Activated CD4-positive, alpha-beta T cell treated with anti-CD3 and anti-CD28 coated beads, Interleukin-2, amount 50 U/mL, for 24 hours (primary cell): Measurements from ENCODE around the gene NPLOC4.
"Not testable (repeated sequence)": the region's sequence is repeated elsewhere in the genome, so short reads cannot be mapped to it uniquely, and the experiment has no call there.

Experiments used
- DNase-seq, 2 donors: peaks; one replicate each; pipeline ENCODE4 v3.0.0-alpha.2; 2020; ENCODE audit warnings: low read depth in 1 of 2, low spot score in 1 of 2

Gene NPLOC4

DNA sequence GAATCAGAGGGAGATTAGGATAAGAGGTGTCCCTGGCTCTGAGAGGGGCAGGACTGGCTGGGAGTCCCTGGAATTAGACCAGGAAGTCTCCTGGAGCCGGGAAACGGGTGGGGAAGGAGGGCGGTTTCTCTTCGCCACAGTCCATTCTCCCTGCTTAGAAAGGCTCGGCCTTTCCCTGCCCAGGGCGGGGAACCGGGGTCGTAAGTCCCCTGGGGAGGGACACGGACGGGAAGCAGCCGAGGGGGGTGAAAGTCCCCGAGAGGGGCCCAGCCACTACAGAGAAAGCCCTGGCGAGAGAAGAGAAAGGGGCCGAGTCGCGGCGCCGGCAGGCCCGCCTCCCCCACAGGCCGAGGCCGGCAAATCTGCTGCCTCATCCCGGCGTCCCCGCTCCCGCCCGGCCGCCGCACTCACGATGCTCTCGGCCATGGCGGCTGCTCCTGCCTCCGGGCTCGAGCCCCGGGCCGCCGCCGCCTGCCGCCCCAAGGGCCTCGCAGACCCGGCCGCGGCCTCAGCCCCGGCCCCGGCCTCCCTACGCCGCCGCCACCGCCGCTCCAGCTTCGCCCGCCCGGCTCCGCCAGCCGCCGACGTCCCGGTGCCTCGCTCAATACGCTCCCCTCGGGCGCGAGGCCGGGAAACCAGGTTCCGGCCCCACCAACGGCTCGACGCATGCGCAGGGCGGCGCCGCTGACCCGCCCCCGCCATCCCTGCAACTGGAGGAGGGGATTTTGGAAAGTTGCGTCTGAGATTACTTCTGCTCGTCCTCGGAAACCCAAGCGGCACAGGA lies at the start of gene NPLOC4, which contains the start of gene TSPAN10:
NPLOC4 (minus strand) TSS at position 608 of the 784 bp plus-strand sequence; CDS start at position 426, 182 bp downstream.
TSPAN10 (plus strand) TSS at position 692 of the 784 bp plus-strand sequence. CDS start 5,217 bp downstream, outside the sequence.
- peak; percentile 79 to 80 for DNase-seq

DNA sequence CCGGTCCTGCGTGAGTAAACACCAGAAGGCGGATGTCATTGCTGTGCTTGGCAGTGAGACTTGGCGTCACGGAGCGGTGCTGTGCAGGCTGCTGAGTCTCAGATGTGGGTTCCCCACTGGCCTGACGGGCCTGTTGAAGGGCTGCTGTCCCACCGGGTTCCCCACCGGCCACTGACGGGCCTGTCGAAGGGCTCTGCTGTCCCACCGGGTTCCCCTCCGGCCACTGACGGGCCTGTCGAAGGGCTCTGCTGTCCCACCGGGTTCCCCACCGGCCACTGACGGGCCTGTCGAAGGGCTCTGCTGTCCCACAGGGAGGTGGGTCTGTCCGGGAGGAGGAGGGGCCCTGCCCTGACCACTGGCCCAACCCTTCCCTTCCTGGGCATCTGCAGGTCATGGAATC lies 49.7 kb upstream of the NPLOC4 start:
- DNase-seq: no peak

- DNase-seq: peak; percentile 28 to 32
These were observed 48.2 kb upstream of the NPLOC4 start for GRCh38 chr17:81685108-81685507.

GRCh38 chr17:81684442-81684911 lies 47.6 kb upstream of the NPLOC4 start:
- no peak for DNase-seq

DNA sequence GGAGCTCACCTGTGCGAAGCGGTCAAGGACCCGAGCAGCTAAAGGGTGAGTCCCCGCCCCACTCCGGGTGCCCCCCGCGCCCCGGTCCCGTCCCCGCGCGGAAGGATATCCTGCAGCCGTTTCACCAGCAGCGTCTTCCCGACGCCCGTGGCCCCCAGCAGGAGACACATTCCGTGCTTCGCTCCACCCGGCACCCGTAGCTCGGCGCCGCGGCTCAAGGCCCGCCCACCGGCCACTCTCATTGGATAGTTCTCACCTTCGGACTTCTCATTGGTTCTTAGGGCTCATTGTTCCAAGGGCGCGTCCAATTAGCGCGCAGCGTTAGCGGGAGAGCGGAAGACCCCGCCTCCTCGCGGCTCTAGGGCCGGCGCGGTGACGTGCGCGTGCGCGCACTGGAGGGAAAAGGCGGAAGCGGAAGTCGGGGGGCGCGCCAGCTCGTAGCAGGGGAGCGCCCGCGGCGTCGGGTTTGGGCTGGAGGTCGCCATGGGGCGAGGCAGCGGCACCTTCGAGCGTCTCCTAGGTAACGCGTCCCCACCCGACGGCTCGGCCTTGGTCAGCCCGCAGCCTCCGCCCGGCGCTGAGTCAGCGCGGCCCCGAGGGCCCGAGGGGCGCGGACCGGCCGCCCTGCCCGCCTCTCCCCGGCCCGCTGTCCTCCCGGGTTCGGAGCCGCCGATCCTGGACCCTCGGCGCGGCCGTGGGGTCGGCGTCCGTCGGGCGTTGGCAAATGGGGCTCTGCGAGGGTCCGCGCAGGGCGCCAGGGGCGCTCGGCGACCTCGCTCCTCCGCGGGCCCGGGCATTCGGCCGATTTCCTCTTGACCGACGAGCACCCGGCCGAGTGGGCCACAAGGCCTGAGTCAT lies 46.9 kb upstream of the NPLOC4 start, which contains the start of the genes ARL16 and HGS:
ARL16 (minus strand) TSS at position 214 of the 858 bp plus-strand sequence; CDS start at position 170, 44 bp downstream.
HGS (plus strand) TSS at position 428 of the 858 bp plus-strand sequence; CDS start at position 484, 56 bp downstream.
- DNase-seq: peak; percentile 95

DNA sequence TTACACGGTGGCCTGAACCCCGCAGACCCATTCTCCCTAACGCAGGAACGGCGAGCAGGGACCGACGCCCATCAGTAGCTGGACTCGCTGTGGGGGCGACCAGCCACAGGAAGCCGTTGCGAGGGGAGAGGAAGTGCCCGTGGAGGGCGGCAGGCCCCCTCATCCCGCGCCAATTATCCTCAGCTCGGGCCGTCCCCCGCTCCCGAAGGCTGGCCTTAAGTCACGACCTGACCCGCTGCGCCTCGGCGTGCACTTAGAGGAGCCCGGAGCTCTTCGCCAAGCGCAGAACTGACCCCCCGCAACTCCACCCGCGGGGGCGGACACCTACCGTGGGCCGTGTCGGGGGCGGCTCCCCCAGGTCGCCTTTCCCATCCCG lies 46.3 kb upstream of the NPLOC4 start:
- DNase-seq: no peak

GRCh38 chr17:81682565-81683207 lies 45.8 kb upstream of the NPLOC4 start:
- no peak for DNase-seq

GRCh38 chr17:81681672-81682071 lies 44.8 kb upstream of the NPLOC4 start:
- no peak for DNase-seq

DNA sequence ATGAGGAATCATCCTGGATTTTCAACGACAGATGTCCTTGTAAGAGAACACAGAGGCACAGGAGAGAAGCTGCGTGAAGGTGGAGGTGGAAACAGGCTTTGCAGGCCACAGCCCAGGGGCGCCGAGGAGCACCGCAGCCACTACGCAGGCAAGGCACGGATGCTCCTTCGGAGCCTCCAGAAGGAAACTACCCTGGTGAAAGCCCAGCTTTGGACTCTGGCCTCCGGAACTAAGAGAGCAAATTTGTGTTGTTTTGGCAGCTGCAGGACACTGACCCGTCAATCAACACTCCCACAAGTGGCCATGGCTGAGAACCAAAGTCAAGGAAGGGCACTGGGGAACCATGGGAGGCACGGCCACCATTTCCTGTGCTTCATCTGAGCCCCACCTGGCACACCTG lies 43.2 kb upstream of the NPLOC4 start:
- DNase-seq: no peak

- DNase-seq: no peak
These were observed 40.0 kb upstream of the NPLOC4 start for GRCh38 chr17:81676906-81677305.

DNA sequence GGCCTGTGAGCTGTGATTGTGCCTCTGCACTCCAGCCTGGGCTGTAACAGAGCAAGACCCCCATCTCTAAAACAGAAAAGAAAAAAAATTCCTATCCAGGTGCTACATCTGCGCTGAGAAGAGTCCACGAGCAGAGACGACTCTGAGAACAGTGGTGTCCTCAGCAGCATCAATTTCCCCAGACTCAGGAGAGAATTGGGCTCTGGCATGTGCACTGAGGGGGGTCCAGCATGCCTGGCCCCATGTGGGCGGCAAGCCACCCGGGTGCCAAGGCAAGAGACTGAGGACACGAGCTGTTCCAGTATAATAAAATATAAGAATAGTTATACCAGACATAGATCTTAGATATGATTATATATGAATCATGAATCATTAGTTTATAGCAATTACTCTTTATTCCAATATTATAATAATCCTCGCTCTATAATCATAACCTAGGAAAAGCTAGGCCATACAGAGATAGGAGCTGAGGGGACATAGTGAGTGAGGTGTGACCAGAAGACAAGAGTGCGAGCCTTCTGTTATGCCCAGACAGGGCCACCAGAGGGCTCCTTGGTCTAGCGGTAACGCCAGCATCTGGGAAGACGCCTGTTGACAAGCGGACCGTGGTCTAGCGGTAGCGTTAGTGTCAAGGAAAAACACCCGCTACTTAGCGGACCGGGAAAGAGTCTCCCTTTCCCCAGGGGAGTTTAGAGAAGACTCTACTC lies 38.8 kb upstream of the NPLOC4 start:
- DNase-seq: not testable (repeated sequence)

- DNase-seq: no peak
These were observed 36.8 kb upstream of the NPLOC4 start for GRCh38 chr17:81673561-81674258.

GRCh38 chr17:81672954-81673353 lies 36.0 kb upstream of the NPLOC4 start:
- no peak for DNase-seq

- DNase-seq: no peak
These were observed 35.6 kb upstream of the NPLOC4 start for GRCh38 chr17:81672504-81672903.

- no peak for DNase-seq
These were observed 30.8 kb upstream of the NPLOC4 start for GRCh38 chr17:81667754-81668153.

DNA sequence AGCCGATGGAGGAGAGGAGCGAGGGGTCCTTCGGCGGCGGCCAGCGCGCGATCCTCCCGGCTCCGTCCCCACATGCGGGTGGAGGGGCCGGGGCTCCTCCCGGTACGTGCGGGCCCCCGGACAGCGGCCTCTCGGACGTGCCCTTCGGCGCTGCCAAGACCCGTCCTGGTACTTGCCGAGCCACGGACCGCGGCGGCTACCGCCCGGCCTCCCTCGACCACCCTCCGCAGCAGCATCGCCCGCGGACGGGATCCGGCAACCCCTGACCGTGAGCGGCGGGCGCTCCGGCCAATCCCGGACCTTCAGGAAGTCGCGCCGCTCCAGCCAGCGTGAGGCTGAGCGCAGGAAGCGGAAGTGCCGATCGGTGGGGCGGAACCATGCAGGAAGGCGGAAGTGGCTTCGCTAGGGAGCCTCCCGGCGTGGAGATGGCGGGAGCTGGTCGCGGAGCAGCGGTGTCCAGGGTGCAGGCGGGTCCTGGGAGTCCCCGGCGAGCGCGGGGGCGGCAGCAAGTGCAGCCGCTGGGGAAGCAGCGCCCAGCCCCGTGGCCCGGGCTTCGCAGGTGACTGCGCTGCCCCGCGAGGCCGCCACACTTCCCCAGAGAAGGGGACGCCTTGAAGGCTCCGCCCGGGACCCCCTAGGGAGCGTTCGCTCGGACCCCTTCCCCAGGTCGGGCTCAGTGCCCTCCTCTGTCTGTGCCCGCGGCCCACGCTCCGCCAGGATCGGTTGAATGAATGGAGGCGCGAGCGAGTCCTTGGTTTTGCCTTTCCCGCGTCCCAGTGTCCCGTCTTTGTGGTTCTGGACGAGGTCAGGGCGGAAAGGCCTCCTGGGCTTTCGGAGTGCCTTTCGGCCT lies 29.7 kb upstream of the NPLOC4 start, which contains the start of the genes CCDC137 and OXLD1:
CCDC137 (plus strand) TSS at position 396 of the 850 bp plus-strand sequence; CDS start at position 426, 30 bp downstream.
OXLD1 (minus strand) TSS at position 264 of the 850 bp plus-strand sequence; CDS start at position 236, 28 bp downstream.
- DNase-seq: peak; percentile 84 to 92

DNA sequence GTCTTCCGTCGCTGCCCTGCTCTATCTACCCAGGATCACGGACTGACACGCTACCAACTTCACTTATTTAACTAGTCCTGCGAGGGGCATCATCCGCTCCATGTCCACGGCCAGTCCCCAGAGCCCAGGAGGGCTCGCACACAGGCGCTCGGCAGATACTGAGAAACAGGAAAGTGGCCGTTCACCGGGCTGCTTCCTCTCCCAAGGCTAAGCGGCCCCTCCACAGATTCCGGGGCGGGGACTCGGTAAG lies 29.1 kb upstream of the NPLOC4 start:
- no peak for DNase-seq

DNA sequence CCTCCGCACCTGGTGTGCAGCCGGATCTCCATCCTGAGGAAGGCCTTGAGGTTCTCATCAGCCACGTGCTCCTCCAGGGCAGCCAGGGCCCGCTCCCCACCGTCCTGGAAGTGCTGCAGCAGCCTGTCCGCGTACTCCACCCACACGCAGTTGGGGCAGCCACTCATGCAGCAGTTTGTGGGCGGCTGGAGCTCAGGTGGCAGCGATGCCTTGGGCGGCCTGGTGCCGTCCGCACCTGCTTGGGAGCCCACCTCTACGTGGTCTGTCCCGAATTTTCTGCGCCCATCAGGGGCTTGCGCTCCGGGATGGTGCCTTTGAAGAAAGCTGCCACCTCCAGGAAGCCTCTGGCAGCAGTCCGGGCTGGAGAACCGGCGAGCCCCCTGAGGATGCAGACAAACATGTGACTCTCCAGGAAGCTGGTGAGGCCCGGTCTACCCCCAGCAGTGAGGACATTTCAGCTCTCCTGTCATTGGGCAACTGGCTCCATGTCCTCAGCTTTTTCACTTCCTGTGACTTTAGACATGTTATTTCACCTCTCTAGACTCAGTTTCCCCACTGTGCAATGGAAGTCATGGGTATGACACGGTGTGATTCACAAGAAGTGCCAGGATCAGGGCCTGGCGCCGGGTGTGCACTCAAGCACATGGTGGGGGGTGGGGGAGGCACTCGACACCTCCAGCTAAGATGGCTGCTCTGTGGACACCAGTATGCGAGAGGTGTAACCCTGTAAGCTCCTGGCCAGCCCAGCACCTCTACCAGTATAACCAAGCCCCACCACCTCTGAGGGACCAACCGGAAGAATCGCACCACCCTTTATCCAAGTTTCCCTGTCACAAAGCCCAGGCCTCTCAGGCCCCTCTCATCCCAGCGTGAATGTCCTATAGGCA lies 28.5 kb upstream of the NPLOC4 start:
- peak; percentile 55 to 62 for DNase-seq
